Skeletal muscle tissue (tissue), 4 donors: ENCODE data around the gene PPP1CA. TPM values are rescaled to one million over a fixed set of nuclear protein-coding genes. Genes with fewer than 3 reads are reported as not detected.

ENCODE experiments used
- H3K27ac ChIP-seq: one replicate; pipeline ENCODE4 v1.7.0; 2013; ENCODE audit warnings: mild to moderate bottlenecking, low read depth, low read length, inconsistent platforms
- H3K27me3 ChIP-seq, 3 donors: one replicate each; pipeline ENCODE4 v1.7.0; 2013; ENCODE audit warnings: low read length in 3 of 3; ENCODE audit not compliant: control insufficient read depth in 3 of 3, insufficient read depth in 3 of 3
- H3K36me3 ChIP-seq, 3 donors: one replicate each; pipeline ENCODE4 v1.7.0; 2013; ENCODE audit warnings: low read length in 3 of 3; ENCODE audit not compliant: control insufficient read depth in 3 of 3, insufficient read depth in 3 of 3
- H3K4me1 ChIP-seq, 3 donors: one replicate each; pipeline ENCODE4 v1.7.0; 2013; ENCODE audit warnings: low read length in 3 of 3, mild to moderate bottlenecking in 3 of 3; ENCODE audit not compliant: control insufficient read depth in 3 of 3, insufficient read depth in 3 of 3
- H3K4me3 ChIP-seq, 3 donors: one replicate each; pipeline ENCODE4 v1.7.0; 2013; ENCODE audit warnings: low read length in 3 of 3
- H3K9ac ChIP-seq, 3 donors: one replicate each; pipeline ENCODE4 v1.7.0; 2013; ENCODE audit warnings: low read length in 3 of 3, mild to moderate bottlenecking in 3 of 3, moderate library complexity in 2 of 3, low read depth in 1 of 3
- H3K9me3 ChIP-seq, 3 donors: one replicate each; pipeline ENCODE4 v1.7.0; 2013; ENCODE audit warnings: low read length in 3 of 3; ENCODE audit not compliant: control insufficient read depth in 3 of 3
- total RNA-seq: library from RNA; depleted of rRNA; stranded (reverse); fragments of >200 nt; gene quantifications from one replicate; pipeline ENCODE4 v1.2.3, GENCODE V29; 2014
- donor health status: Osteomylitis.

The PPP1CA gene
- total RNA-seq, 1 donor from 2014 or later, result 163 TPM

GRCh38 chr11:67375320-67376055, 26.2 kb downstream of the PPP1CA start:
- Histone ChIP-seq H3K4me1 (peaks cover 16 to 27% (median 21%) of the 10 kb centered on the region in 3 donors), H3K9me3 (no peaks in the 10 kb centered on the region), H3K27me3 (peaks cover 18 to 44% (median 40%) of the 10 kb centered on the region in 3 donors), H3K9ac (no peak overlapping the region), H3K36me3 (no peaks in the 10 kb centered on the region), H3K4me3 (no peak overlapping the region), H3K27ac (no peak overlapping the region)

- peak overlapping the region in 2 of 3 donors; percentile 51 to 54 for H3K9ac ChIP-seq
- H3K4me1 ChIP-seq, result peaks cover 16 to 28% (median 21%) of the 10 kb centered on the region in 3 donors
- no peaks in the 10 kb centered on the region for H3K9me3 ChIP-seq
- H3K27me3 ChIP-seq, result peaks cover 18 to 48% (median 44%) of the 10 kb centered on the region in 3 donors
- peak overlapping the region in 1 of 3 donors; percentile 50 for H3K4me3 ChIP-seq
- peak overlapping the region; percentile 71 for H3K27ac ChIP-seq
- H3K36me3 ChIP-seq, result no peaks in the 10 kb centered on the region
Observed at GRCh38 chr11:67374571-67375281, 26.9 kb downstream of the PPP1CA start.

DNA sequence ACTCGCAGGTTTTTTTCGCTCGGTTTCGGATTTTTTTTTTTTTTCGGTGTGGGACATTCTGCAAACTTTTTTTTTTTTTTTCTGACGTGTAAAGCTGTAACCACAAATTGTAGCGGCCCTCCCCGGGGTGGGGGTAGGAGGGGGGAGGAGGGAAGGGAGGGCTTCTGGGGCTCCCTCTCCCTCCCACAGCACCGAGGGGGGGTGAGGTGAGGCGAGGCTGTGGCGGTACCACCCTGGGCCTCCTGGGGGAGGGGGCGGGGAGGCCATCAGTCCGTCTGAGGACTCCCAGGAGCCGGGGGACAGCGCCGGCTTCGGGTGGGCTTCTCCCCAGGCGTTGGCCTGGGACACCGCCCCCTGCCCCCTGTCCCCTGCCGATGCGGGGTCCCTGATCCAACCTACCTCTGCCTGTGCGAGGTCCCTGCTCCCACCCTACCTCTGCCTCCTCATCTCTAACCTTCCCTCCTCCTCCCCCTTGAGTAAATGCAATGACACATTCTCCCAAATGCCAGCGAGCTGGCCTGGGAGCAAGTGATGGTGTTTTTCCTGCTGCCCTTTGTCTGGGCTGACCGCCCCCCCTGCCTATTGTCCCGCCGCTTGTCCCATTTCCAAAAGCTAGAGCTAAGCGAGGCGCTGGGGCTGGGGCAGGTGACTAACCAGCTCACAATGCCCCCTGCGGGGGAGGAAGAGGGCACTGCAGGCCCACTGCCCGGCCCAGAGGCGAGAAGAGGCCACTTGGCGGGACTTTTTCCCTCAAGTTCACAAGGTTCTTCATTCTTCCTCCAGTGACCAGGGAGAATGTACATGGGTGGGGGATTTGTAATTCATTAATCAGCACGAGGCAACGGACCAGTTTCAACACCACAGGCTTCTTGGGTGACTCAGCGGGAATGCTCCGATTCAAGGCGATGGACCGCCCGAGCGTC, 27.7 kb downstream of the PPP1CA start:
- peaks cover 18 to 52% (median 52%) of the 10 kb centered on the region in 3 donors for H3K27me3 ChIP-seq
- H3K4me1 ChIP-seq, result peaks cover 16 to 31% (median 21%) of the 10 kb centered on the region in 3 donors
- peak overlapping the region; percentile 48 to 63 (median 50) for H3K4me3 ChIP-seq
- peak overlapping the region; percentile 51 to 65 (median 54) for H3K9ac ChIP-seq
- no peaks in the 10 kb centered on the region for H3K36me3 ChIP-seq
- no peaks in the 10 kb centered on the region for H3K9me3 ChIP-seq
- peak overlapping the region; percentile 71 for H3K27ac ChIP-seq

DNA sequence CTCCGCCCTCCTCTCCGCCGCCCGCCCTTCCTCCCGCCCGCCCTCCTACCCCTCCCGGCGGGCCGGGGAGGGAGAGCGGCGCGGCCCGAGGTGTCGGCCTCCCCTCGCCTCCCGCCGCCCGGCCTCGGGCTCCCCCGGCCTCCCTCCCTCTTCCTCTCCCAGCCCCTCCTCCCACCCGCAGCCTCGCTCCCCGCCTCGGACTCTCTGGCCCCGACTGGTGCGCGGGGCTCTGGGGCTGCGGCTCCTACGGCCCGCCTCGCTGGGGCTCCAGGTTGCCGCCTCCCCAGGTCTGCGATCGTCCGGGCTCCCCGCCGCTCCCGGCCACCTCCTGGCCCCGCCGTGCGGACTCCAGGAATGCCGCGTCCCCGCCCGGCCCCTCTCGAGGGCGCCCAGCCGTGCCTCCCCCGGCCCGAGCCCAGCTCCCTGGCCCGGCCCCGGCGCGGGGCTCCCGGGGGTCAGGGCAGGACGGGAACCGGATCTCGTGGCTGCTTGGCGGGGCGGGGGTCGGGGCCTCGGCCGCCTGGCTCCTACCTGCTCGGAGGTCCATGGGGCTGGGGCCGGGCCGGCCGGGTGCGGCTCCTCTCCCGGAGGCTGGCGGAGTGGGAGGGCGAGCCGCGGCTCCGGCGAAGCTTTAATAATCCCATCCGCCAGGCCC, 28.5 kb downstream of the PPP1CA start, which contains the start of gene CLCF1:
Gene CLCF1, minus strand, starts transcription at position 606 of the 655 bp plus-strand sequence. Its CDS starts 59 bp downstream, at position 547.
- H3K27me3 ChIP-seq, result peaks cover 21 to 58% (median 54%) of the 10 kb centered on the region in 3 donors
- H3K9me3 ChIP-seq, result no peaks in the 10 kb centered on the region
- H3K9ac ChIP-seq, result peak within 1 kb of the TSS; percentile 51 to 68 (median 65)
- no peaks in the 10 kb centered on the region for H3K36me3 ChIP-seq
- peak within 1 kb of the TSS; percentile 71 for H3K27ac ChIP-seq
- H3K4me3 ChIP-seq, result peak within 1 kb of the TSS; percentile 48 to 63 (median 50)
- H3K4me1 ChIP-seq, result peaks cover 16 to 31% (median 25%) of the 10 kb centered on the region in 3 donors

GRCh38 chr11:67372321-67372992, 29.2 kb downstream of the PPP1CA start:
- no peaks in the 10 kb centered on the region for H3K9me3 ChIP-seq
- H3K27ac ChIP-seq, result peak overlapping the region; percentile 19
- peaks cover 21 to 58% (median 58%) of the 10 kb centered on the region in 3 donors for H3K27me3 ChIP-seq
- H3K4me3 ChIP-seq, result peak overlapping the region in 2 of 3 donors; percentile 50 to 60
- H3K36me3 ChIP-seq, result no peaks in the 10 kb centered on the region
- H3K9ac ChIP-seq, result peak overlapping the region in 1 of 3 donors; percentile 66
- peaks cover 16 to 31% (median 27%) of the 10 kb centered on the region in 3 donors for H3K4me1 ChIP-seq

- Histone ChIP-seq H3K4me3 (peak overlapping the region in 2 of 3 donors; percentile 23 to 35), H3K27ac (peak overlapping the region; percentile 19), H3K27me3 (peaks cover 21 to 57% (median 56%) of the 10 kb centered on the region in 3 donors), H3K9me3 (no peaks in the 10 kb centered on the region), H3K36me3 (no peaks in the 10 kb centered on the region), H3K9ac (peak overlapping the region in 1 of 3 donors; percentile 45), H3K4me1 (peaks cover 16 to 31% (median 29%) of the 10 kb centered on the region in 3 donors)
Observed at GRCh38 chr11:67371911-67372320, 29.7 kb downstream of the PPP1CA start.

GRCh38 chr11:67371189-67371910, 30.3 kb downstream of the PPP1CA start:
- Histone ChIP-seq H3K36me3 (no peaks in the 10 kb centered on the region), H3K4me1 (peaks cover 18 to 35% (median 33%) of the 10 kb centered on the region in 3 donors), H3K27me3 (peaks cover 22 to 56% (median 51%) of the 10 kb centered on the region in 3 donors), H3K9ac (no peak overlapping the region), H3K9me3 (no peaks in the 10 kb centered on the region), H3K4me3 (no peak overlapping the region), H3K27ac (peak overlapping the region; percentile 19)

- no peak overlapping the region for H3K27ac ChIP-seq
- H3K4me1 ChIP-seq, result peaks cover 23 to 42% (median 33%) of the 10 kb centered on the region in 3 donors
- no peak overlapping the region for H3K9ac ChIP-seq
- no peak overlapping the region for H3K4me3 ChIP-seq
- H3K36me3 ChIP-seq, result no peaks in the 10 kb centered on the region
- no peaks in the 10 kb centered on the region for H3K9me3 ChIP-seq
- H3K27me3 ChIP-seq, result peaks cover 22 to 54% (median 48%) of the 10 kb centered on the region in 3 donors
Observed at GRCh38 chr11:67370351-67371076, 31.1 kb downstream of the PPP1CA start.
